GM18907 (cell line): ENCODE results near the gene CHRND.

Source experiments
- ATAC-seq: cut with Tn5 transposase; IDR thresholded peaks from one replicate; pipeline ENCODE4 v1.9.1; 2021; ENCODE audit warnings: mild to moderate bottlenecking, moderate library complexity; ENCODE audit not compliant: unreplicated experiment

The CHRND gene

GRCh38 chr2:232487385-232488096 lies 38.4 kb upstream of the CHRND start, which contains the start of gene ECEL1:
Gene ECEL1, minus strand, starts transcription at chr2:232487834. Its CDS starts 1,181 bp downstream, at chr2:232486653.
- ATAC-seq: no peak

- no peak for ATAC-seq
Measured at GRCh38 chr2:232488097-232488711, 37.8 kb upstream of the CHRND start.

GRCh38 chr2:232488721-232489300 lies 37.1 kb upstream of the CHRND start:
- no peak for ATAC-seq

- no peak for ATAC-seq
Measured at GRCh38 chr2:232489516-232490220, 36.3 kb upstream of the CHRND start.

GRCh38 chr2:232490221-232491138 lies 35.5 kb upstream of the CHRND start:
- ATAC-seq: no peak

GRCh38 chr2:232491139-232491780 lies 34.7 kb upstream of the CHRND start:
- ATAC-seq: no peak

GRCh38 chr2:232492236-232492848 lies 33.6 kb upstream of the CHRND start:
- no peak for ATAC-seq

- ATAC-seq: no peak
Measured at GRCh38 chr2:232492963-232493700, 32.8 kb upstream of the CHRND start.

- no peak for ATAC-seq
Measured at GRCh38 chr2:232493701-232494474, 32.1 kb upstream of the CHRND start.

- ATAC-seq: no peak
Measured at GRCh38 chr2:232494542-232494941, 31.4 kb upstream of the CHRND start.

- ATAC-seq: no peak
Measured at GRCh38 chr2:232495292-232495691, 30.7 kb upstream of the CHRND start.

- no peak for ATAC-seq
Measured at GRCh38 chr2:232496501-232497270, 29.3 kb upstream of the CHRND start.

- no peak for ATAC-seq
Measured at GRCh38 chr2:232497348-232497747, 28.6 kb upstream of the CHRND start.

- ATAC-seq: no peak
Measured at GRCh38 chr2:232498452-232498851, 27.5 kb upstream of the CHRND start.

GRCh38 chr2:232501331-232501771 lies 24.6 kb upstream of the CHRND start:
- no peak for ATAC-seq

- ATAC-seq: no peak
Measured at GRCh38 chr2:232501794-232502390, 24.1 kb upstream of the CHRND start.

- ATAC-seq: no peak
Measured at GRCh38 chr2:232502511-232502910, 23.4 kb upstream of the CHRND start.
